GM21723 (cell line): ENCODE results near the gene MRTFA.

Experiments
- ATAC-seq: cut with Tn5 transposase; IDR thresholded peaks from one replicate; pipeline ENCODE4 v1.9.1; 2021; ENCODE audit warnings: mild to moderate bottlenecking, moderate library complexity; ENCODE audit not compliant: unreplicated experiment

The MRTFA gene

GRCh38 chr22:40434106-40434505 is 202.4 kb downstream of the MRTFA start:
- ATAC-seq, result no peak

GRCh38 chr22:40433416-40434090 is 203.0 kb downstream of the MRTFA start:
- no peak for ATAC-seq

DNA sequence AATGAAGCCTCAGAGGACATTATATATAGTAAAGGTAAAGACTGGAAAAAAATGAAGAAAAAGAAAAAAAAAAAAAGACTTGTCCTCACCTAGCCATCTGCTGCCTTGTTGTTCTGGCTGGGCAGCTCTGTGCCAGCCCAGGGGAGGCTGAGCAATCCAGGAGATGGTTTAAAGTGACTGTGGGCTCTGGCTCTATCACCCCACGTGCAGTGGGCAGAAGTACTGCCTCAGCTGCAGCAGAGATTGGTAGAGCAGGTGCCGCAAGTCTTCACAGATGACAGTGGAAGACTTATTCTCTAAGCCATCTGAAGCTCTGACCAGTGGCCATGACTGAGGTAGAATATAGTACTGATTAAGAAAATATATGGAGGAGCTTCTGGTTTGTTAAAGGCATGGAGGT is 203.9 kb downstream of the MRTFA start:
- no peak for ATAC-seq

GRCh38 chr22:40432157-40432556 is 204.4 kb downstream of the MRTFA start:
- ATAC-seq, result no peak

DNA sequence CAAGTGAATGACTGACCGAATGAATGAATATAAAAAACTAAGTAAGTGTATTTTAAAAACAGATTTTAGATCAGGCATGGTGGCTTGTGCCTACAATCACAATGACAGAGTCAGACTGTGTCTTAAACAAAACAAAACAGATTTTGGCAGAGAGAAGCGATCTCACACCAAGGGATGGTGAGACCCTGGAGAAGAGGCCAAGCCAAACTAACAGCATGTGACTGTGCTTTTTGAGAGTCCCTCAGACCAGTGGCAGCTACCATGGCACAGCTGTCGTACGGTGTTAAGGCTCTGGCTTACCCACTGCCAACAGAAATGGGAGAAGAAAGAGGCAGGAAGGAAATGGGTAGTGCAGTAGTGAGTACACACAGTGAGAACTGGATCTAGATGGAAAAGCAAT is 205.5 kb downstream of the MRTFA start:
- ATAC-seq, result no peak

DNA sequence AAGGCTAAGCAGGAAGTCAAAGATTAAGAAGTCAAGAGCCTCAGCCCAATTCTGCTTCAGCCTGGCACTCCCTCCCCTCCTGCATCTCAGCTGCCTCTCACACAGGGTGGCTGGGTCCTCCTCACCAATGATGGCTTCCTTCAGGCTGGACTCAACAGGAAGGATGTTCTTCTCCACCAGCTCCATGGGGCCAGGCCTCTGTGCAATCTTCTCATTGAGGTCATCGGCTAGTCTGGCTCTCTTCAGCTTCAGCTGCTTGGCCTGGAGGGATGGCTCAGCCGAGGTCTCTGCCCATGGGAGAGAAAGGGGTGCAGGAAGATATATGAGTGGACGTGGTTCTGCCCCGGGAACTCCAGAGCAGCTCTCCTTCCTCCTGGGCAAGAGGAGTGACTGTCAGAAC is 207.0 kb downstream of the MRTFA start:
- no peak for ATAC-seq

- ATAC-seq, result no peak
These were observed 207.7 kb downstream of the MRTFA start for GRCh38 chr22:40428796-40429195.

DNA sequence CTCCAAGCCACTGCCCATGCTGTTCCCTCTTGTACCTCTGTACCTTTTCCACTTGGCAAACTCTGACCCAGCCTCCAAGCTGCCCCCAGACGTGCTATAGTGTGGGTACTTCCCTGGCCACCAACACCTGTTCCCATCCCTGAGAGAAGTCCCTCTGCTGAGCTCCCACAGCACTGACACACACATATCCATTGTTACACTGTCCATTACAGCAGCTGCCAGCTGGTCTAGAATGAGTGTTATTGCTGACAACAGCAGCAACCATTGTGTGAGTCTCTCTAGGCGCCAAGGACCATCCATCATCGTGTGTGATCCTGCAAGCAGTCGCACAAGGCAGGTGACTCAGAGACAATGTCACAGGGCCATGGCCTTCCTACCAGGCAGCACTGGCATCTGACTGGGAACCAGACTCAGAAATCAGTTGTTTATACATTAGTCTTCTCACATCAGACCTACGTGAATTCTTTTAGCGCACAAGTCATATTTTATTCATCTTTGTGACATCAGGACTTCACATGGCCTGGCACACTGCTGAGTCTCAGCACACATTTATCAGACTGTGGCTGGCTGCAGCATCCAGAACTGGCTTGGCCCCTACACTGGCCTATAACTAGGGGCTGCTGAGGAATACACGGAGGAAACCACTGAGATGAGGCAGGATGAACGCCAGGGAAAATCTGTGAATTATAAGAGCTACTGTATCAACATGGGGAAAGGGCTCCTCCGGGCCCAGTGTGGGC is 209.8 kb downstream of the MRTFA start:
- no peak for ATAC-seq

GRCh38 chr22:40425082-40425481 is 211.4 kb downstream of the MRTFA start:
- ATAC-seq, result no peak

- no peak for ATAC-seq
These were observed 212.5 kb downstream of the MRTFA start for GRCh38 chr22:40423882-40424640.

DNA sequence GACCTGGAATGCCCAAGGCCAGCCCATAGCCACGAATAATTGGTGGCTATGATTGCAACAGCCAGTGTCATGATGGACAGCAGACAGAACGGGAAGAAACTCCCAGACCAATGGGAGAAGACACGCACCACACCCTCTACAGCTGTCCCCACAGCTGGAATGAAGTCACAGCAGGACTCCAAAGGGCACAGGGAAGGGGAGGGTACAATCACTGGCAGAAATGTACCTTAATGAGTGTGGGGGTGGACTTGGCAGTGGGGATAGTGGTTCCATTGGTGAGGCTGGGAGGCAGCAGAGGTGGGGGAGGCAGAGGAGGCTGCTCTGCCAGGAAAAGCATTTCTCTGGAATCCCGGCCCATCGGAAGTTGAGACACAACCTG is 213.2 kb downstream of the MRTFA start:
- ATAC-seq, result no peak

DNA sequence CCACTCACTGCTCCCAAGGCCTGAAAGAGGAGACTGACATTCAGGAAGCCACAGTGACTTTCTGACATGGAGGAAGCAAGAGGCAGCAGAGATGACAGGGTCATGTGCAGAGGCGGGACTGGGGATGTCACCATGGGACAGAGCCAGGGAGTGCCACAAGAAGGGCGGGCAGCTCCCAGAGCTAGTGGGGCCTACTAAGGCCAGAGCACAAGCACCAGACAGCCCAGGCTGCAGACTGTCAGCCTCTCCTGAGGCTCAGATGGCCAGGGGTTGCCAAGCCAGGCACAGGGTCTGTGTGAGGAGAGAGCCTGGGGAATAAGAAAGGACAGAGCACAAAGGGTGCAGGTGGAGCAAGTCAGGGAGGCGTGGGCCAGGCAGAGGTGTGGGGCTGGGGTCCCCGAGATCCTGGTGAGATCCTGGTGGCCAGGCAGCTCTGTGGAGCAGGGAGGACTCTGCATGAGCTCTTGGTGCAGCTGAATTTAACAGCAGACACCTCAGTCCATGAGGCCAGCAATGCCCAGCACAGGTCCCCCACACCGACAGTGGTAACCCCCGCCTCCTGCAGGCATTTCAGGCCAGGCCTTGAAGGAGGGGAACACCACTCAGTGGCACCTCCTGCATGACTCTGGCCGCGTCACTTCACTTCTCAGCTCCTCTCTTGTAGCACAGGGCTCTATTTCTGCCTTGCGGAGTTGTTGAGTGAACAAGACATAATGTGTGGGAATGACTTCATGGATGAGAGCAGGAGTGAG is 213.8 kb downstream of the MRTFA start:
- ATAC-seq, result no peak

DNA sequence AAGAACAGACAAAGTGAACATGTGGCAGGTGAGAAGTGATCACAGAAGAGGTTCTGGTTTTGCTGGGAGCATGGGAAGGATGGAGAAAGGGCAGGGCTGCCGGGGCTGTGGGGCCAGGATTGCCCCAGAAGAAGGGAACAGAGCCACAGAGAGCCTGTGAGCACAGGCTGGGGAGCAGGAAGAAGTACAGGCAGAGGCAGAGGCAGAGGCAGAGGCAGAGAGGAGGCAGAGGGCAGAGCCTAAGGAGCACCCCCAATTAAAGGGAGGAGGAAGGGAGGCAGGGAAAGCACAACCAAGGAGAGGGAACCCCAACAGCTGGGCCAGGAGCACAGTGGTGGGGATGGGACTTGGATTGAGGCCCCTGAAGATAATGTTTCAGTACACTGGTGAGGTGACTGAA is 214.6 kb downstream of the MRTFA start:
- ATAC-seq, result no peak

DNA sequence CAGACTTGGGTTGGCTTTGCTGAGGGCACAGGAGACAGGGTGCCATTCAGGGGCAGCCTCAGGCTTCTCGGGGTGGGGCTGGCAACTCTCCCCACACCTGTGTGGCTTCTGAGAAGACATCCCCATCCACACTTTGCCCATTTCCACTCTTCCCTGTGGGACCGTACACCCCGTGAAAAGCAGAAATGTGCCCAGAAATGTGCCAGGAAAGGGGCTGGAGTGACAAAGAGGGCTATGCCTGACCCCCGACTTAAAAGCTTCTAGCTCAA is 215.5 kb downstream of the MRTFA start:
- no peak for ATAC-seq

GRCh38 chr22:40420341-40421081 is 216.0 kb downstream of the MRTFA start:
- no peak for ATAC-seq

GRCh38 chr22:40419718-40420117 is 216.8 kb downstream of the MRTFA start:
- ATAC-seq, result no peak

- ATAC-seq, result no peak
These were observed 217.9 kb downstream of the MRTFA start for GRCh38 chr22:40418366-40419201.

DNA sequence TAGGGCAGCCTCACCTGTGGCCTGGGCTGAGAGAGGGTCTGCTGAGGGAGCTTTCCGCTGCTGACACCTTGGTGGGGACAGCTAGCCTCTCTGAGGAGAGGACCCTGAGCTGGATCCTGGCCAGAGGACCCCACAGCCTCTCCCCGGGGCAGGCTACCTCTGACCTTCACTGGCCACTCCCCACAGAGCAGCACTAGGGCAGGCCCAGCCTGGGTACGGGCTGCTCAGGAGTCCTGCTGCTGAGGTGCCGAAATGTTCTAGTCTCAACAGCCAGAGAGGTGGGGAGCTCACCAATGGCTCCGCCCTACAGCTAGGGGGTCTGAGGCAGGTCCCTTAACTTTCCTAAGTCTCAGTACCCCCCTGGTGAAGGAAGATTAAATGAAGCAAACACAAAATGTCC is 218.6 kb downstream of the MRTFA start:
- ATAC-seq, result no peak

GRCh38 chr22:40417041-40417440 is 219.5 kb downstream of the MRTFA start:
- ATAC-seq, result no peak

DNA sequence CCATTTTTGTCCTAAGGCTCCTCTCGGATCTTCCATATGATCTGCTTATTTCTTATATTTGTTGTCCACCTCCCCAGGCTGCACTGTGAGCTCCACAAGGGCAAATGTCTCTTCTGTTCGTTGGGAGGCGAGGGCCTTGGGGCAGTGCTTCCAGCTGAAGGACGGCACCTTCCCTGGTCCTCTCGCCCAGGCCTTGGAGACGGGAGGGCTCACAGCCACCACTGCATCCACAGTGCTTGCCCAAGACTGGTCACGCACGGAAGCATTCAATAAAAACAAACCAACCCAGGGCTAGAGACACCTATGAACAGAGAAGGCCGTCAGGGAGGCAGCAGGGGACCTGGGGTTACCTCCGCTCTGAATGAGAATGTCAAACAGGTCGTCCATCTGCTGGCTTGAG is 219.9 kb downstream of the MRTFA start:
- ATAC-seq, result no peak
